T-helper 2 cell treated with Interferon-gamma antibody and Interleukin-4, amounts not matched to agents 5 μg/mL and 100 μg/mL, for 36 hours (primary cell): ENCODE results near the gene FAM98C.
"Not testable (repeated sequence)": the region's sequence is repeated elsewhere in the genome, so short reads cannot be mapped to it uniquely, and the experiment has no call there.

Experiments used
- DNase-seq: peaks from one replicate; pipeline ENCODE4 v3.0.0; 2021; ENCODE audit warnings: low spot score
- H3K27ac Mint-ChIP-seq: one replicate; pipeline ENCODE4 v1.8.0; 2021; ENCODE audit warnings: mild to moderate bottlenecking, mixed read lengths
- H3K27me3 Mint-ChIP-seq: one replicate; pipeline ENCODE4 v1.8.0; 2021; ENCODE audit warnings: low read depth, mixed read lengths
- H3K36me3 Mint-ChIP-seq: one replicate; pipeline ENCODE4 v1.8.0; 2021; ENCODE audit warnings: low read depth, mixed read lengths
- H3K4me1 Mint-ChIP-seq: one replicate; pipeline ENCODE4 v1.8.0; 2021; ENCODE audit warnings: low read depth, mixed read lengths
- H3K4me3 Mint-ChIP-seq: one replicate; pipeline ENCODE4 v1.8.0; 2022; ENCODE audit warnings: mild to moderate bottlenecking, moderate library complexity, mixed read lengths
- H3K9me3 Mint-ChIP-seq: one replicate; pipeline ENCODE4 v1.8.0; 2021; ENCODE audit warnings: mixed read lengths

FAM98C gene

DNA sequence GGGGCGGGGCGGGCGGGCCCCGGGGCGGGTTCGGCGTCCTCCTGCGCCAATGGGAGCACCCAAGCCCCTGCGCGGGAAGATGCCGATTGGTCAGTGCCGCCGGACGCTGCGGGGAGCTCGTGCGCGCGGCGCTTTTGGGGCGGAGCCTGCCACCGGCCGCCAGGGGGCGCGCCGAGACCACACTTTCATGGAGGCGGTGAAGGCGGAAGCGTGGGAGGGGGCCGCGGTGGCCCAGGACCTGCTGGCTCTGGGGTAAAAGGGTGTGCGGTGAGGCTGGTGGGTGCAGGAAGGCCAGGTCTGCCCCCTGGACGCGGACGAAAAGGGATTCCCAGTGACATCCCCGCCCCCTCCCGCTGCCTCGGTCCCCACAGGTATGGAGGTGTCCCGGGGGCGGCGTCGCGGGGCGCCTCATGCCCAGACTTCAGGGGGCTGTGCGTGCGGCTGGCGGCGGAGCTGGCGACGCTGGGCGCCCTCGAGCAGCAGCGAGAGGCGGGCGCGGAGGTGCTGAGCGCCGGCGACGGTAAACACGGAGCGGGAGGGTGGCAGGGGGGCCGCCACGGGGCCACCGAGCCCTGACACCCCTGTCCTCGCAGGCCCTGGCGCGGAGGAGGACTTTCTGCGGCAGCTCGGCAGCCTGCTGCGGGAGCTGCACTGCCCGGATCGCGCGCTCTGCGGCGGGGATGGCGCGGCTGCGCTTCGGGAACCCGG lies at the start of gene FAM98C:
Gene FAM98C, plus strand, starts transcription at position 127 of the 708 bp plus-strand sequence. Its CDS starts 61 bp downstream, at position 188.
- peak within 1 kb of the TSS; percentile 89 for H3K4me3 Mint-ChIP-seq

DNA sequence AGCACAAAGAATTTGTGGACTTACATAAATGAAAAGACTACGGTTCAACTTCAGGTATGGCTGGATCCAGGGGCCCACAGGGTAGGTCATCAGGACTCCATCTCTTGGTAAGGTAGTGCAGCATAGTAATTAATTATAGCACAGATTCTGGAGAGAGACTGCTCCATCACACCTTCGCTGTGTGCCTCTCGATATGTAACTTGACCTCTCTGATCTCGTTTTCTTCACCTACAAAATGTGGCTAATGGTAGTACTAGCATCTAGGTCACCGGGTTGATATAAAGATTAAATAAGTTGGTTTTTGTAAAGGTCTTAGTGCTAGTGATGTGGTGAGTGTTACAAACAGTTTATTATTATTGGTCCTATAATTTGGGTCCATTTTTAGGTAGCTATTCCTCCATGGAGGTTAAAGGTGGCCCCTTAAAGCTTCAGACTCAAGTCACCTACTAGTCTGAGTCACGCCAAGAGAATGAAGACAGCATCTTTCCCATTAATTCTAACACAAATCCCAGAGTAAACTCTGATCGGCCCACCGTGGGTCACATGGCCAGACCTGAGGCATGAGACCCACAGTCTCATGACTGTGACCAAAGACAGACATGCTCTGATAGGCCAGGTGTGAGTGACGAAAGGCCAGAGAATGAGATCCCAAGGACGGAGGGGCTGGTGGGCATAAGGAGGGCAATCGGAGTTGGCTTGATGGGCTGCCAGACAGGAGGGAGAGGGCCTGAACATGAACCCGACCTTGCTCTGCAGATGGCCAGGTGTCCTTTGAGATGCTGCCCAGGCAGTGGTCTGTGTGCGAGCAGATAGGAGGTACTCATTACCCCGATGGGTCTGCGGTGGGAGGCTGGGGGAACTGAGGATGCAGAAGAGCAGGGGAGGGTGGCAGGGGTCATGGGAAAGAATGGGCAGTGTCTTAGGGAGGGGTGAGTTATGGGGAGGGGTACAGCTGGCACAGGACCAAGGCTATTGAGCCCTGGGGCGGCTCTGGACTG lies 46.9 kb upstream of the FAM98C start:
- Mint-ChIP-seq H3K27me3 (peaks cover 33% of the 10 kb centered on the region), H3K27ac (no peak overlapping the region), H3K36me3 (no peaks in the 10 kb centered on the region), H3K9me3 (no peaks in the 10 kb centered on the region), H3K4me1 (peaks cover 7% of the 10 kb centered on the region), H3K4me3 (no peak overlapping the region)
- DNase-seq: no peak

More for the DNA sequence above, at the start of gene FAM98C:
- H3K27ac Mint-ChIP-seq: peak within 1 kb of the TSS; percentile 97
- H3K9me3 Mint-ChIP-seq: no peaks in the 10 kb centered on the region
- peaks cover 12% of the 10 kb centered on the region for H3K4me1 Mint-ChIP-seq
- peaks cover 11% of the 10 kb centered on the region for H3K36me3 Mint-ChIP-seq
- H3K27me3 Mint-ChIP-seq: peaks cover 3% of the 10 kb centered on the region
- DNase-seq: peak; percentile 98

DNA sequence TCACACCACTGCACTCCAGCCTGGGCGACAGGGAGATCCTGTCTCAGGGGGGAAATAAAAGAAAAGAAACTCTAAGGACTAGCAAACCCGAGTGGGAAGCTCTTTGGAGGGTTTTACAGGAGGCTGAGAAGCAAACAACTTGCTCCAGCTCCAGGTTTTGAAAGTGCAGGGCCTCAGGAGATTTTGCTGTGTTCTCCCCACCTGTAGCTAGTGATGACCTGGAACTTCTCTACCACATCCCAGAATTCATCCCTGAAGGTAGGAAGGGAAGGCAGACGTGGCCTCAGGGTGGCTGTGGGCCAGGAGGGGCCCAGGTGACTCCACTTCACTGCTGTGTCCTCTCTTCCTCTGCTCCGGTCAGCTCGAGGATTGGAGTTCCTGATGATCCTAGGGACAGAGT lies 44.8 kb upstream of the FAM98C start:
- H3K4me3 Mint-ChIP-seq: no peak overlapping the region
- no peak for DNase-seq
- no peak overlapping the region for H3K27ac Mint-ChIP-seq
- no peaks in the 10 kb centered on the region for H3K36me3 Mint-ChIP-seq
- H3K4me1 Mint-ChIP-seq: peaks cover 12% of the 10 kb centered on the region
- H3K27me3 Mint-ChIP-seq: peaks cover 41% of the 10 kb centered on the region
- no peaks in the 10 kb centered on the region for H3K9me3 Mint-ChIP-seq

DNA sequence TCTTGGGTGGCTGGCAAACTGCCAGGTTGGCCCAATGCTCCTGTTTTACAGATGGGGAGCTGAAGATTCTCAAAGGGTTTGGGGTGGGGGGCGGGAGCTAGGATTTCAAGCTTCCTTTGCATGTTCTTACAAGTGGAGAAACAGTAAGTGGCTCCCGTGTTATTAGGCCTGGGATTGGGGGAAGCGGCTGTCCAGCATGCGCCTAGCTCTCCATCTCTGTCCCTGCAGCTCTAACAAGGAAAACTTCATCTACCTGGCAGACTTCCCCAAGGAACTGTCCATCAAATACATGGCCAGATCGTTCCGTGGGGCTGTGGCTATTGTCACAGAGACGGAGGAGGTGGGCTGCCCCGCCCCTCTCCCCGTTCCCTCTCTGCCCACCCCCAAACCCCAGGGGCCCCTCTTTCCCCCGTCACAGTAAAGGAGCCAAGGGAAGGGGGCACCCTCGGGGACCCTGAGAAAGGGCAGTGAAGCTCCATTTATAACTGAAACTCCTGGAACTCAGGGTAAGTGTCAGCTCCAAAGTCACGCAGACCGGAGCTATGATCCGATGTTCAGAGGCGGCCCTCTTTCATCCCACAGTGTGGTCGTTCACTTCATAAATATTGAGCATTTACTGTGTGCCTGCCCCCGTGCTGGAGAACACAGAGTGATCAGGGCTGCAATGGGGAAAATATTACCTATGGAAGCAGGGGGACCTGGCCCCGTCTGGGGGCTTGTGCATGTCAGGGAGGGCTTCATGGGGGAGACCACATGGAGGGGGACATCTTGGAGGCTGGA lies 43.5 kb upstream of the FAM98C start:
- Mint-ChIP-seq H3K4me3 (peak overlapping the region; percentile 4), H3K36me3 (no peaks in the 10 kb centered on the region), H3K9me3 (no peaks in the 10 kb centered on the region)

DNA sequence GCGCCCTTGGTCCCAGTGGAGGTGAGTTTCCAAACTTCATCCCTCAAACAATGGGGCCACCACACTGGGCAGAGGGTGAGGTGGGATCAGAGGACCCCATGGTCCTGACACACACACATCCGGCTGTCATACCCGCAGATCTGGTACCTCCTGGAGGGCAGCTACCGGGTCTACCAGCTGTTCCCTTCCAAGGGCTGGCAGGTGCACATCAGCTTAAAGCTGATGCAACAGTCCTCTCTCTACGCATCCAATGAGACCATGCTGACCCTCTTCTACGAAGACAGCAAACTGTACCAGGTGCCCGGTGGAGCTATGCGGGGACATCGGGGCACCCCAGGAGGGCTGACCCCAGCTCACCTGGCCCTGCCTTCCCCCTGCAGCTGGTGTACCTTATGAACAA lies 42.5 kb upstream of the FAM98C start:
- Mint-ChIP-seq H3K36me3 (no peaks in the 10 kb centered on the region), H3K9me3 (no peaks in the 10 kb centered on the region), H3K27ac (no peak overlapping the region), H3K4me3 (peak overlapping the region; percentile 93), H3K4me1 (peaks cover 12% of the 10 kb centered on the region), H3K27me3 (peaks cover 41% of the 10 kb centered on the region)
- DNase-seq: no peak

More for the DNA sequence above, 43.5 kb upstream of the FAM98C start:
- Mint-ChIP-seq H3K4me1 (peaks cover 12% of the 10 kb centered on the region), H3K27me3 (peaks cover 41% of the 10 kb centered on the region), H3K27ac (no peak overlapping the region)
- DNase-seq: no peak

DNA sequence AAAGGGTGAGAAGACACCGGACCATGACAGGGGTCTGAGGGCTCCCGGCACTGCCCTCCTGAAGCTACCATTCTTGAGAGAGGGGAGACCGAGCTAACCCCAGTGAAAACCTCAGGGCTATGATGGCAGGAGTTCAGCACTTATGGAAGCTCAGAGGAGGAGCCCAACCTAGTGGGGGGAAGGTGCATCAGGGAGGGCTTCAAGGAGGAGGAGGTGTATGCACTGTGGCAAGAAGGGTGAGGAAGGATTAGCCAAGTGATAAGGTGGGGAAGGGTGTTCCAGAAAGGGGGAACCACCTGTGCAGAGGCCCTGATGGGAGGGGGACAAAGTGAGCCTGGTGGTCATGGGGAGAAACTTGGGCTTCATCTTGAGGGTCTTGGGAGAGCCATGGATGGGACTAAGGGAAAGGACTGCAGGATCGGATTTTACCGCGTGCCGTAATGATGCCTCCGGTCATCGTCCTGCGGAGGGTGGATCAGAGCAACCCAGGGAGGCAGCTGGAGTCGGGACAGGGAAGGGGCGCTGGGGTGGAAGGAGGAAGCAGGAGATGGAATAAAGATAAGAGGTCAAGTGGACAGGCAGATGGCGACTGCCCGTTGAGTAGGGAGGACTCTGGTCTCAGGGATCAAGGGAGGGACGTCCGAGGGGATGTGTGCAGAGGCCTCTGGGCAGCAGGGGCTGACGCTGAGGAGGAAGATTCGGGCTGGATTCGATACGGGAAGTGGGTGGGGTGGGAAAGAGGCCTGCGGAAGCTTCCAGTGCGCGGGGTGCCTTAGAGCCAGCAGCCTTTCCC lies 41.9 kb upstream of the FAM98C start:
- peak overlapping the region; percentile 28 for H3K27ac Mint-ChIP-seq
- no peak for DNase-seq
- H3K4me3 Mint-ChIP-seq: peak overlapping the region; percentile 93
- peaks cover 41% of the 10 kb centered on the region for H3K27me3 Mint-ChIP-seq
- H3K9me3 Mint-ChIP-seq: no peaks in the 10 kb centered on the region
- H3K36me3 Mint-ChIP-seq: no peaks in the 10 kb centered on the region
- peaks cover 12% of the 10 kb centered on the region for H3K4me1 Mint-ChIP-seq

DNA sequence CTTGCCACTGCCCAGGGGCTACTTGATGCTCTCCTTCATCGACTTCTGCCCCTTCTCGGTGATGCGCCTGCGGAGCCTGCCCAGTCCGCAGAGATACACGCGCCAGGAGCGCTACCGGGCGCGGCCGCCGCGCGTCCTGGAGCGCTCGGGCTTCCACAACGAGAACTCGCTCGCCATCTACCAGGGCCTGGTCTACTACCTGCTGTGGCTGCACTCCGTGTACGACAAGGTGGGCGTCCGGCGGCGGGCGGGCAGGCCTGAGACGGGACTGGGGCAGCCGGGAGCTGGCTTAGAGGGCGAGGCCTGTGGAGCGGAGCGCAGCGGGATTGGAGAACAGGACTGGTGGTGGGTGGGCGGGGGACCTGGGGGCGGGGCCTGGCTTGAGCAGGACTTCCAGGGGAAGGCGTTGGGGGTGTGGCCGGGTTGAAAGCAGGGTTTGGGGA lies 41.2 kb upstream of the FAM98C start:
- H3K36me3 Mint-ChIP-seq: no peaks in the 10 kb centered on the region
- peak overlapping the region; percentile 81 for H3K27ac Mint-ChIP-seq
- peak; percentile 79 for DNase-seq

DNA sequence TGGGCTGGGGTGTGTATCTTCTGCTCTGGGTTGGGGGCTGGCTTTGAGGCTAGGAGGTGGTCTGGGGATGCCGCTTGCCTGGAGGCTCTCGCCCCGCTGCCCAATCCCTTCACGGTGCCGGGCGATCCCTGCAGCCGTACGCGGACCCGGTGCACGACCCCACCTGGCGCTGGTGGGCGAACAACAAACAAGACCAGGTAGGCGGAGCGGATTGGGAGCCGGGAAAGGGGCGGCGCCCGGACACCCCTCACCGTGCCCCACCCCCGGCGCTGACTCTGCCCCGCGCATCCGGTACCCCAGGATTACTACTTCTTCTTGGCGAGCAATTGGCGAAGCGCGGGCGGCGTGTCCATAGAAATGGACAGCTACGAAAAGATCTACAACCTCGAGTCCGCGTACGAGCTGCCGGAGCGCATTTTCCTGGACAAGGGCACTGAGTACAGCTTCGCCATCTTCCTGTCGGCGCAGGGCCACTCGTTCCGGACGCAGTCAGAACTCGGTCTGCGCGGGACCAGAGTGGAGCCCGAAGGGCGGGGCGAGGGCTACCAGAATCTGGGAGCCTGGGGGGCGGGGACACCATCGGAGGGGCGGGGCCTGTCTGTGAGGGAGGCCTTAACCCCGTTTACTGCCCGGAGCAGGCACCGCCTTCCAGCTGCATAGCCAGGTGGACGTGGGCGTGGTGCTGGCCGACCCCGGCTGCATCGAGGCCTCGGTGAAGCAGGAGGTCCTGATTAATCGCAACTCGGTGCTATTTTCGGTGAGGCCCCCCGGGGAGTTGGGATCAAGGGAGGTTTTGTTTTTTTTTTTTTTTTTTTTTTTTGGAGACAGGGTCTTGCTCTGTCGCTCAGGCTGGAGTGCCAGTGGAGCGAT lies 40.6 kb upstream of the FAM98C start:
- Mint-ChIP-seq H3K27ac (peak overlapping the region; percentile 81), H3K4me3 (peak overlapping the region; percentile 93), H3K4me1 (peaks cover 12% of the 10 kb centered on the region), H3K36me3 (no peaks in the 10 kb centered on the region), H3K9me3 (no peaks in the 10 kb centered on the region), H3K27me3 (peaks cover 38% of the 10 kb centered on the region)
- DNase-seq: peak; percentile 84

More for the DNA sequence above, 41.2 kb upstream of the FAM98C start:
- H3K4me3 Mint-ChIP-seq: peak overlapping the region; percentile 93
- H3K27me3 Mint-ChIP-seq: peaks cover 38% of the 10 kb centered on the region
- H3K9me3 Mint-ChIP-seq: no peaks in the 10 kb centered on the region
- peaks cover 12% of the 10 kb centered on the region for H3K4me1 Mint-ChIP-seq

DNA sequence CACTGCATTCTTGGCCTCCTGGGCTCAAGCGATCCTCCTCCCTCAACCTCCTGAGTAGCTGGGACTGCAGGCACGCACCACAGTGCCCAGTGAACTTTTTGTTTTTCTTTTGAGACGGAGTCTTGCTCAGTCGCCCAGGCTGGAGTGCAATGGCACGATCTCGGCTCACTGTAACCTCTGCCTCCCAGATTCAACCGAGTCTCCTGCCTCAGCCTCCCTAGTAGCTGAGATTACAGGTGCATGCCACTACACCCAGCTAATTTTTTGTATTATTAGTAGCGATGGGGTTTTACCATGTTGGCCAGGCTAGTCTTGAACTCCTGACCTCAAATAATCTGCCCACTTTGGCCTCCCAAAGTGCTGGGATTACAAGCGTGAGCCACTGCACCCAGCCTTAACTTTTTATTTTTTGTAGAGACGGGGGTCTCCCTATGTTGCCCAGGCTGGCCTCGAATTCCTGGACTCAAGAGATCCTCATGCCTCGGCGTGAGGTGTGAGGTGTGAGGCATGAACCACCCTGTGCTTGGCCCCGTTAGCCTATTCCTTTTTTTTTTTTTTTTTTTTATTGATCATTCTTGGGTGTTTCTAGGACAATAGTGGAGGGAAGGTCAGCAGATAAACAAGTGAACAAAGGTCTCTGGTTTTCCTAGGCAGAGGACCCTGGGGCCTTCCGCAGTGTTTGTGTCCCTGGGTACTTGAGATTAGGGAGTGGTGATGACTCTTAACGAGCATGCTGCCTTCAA lies 39.8 kb upstream of the FAM98C start:
- Mint-ChIP-seq H3K4me3 (peak overlapping the region; percentile 93), H3K4me1 (peaks cover 12% of the 10 kb centered on the region), H3K27me3 (peaks cover 32% of the 10 kb centered on the region)
- H3K9me3 Mint-ChIP-seq, H3K36me3 Mint-ChIP-seq, H3K27ac Mint-ChIP-seq, DNase-seq: not testable (repeated sequence)

DNA sequence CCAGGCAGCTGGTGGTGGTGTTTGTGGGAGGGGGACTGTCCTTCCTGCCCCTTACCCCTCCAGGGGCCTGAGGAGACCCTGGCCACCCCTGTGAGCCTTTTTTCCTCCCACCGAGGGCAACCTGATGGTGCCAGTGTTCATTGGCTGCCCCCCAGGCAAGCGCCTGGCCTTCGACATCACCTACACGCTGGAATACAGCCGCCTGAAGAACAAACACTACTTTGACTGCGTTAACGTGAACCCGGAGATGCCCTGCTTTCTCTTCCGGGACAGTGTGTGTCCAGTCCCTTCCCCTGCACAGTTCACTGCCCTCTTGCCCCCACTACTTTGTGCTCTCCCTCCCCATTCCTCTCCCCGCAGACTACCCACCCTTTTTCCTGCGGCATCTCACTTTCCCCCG lies 35.9 kb upstream of the FAM98C start:
- Mint-ChIP-seq H3K4me1 (peaks cover 1% of the 10 kb centered on the region), H3K27me3 (peaks cover 8% of the 10 kb centered on the region), H3K9me3 (no peaks in the 10 kb centered on the region), H3K27ac (no peak overlapping the region), H3K36me3 (no peaks in the 10 kb centered on the region), H3K4me3 (no peak overlapping the region)
- no peak for DNase-seq

DNA sequence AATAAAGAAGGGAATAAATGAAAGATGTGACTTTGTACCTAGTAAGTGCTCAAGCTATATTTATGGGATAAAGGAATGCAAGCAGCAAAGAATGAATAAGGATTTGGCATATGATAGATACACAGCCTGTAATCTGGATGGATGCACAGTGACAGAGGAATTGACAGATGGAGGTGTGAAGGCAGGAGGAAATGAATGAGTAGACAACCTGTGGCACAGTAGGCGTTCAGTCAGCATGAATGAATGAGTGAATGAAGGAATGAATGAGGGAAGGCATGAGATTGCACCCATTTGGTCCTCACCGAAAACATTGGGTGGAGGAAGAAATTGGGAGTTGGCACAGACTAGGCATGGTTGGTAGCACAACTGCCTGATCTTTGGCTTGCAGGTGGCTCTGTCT lies 33.3 kb upstream of the FAM98C start:
- no peaks in the 10 kb centered on the region for H3K9me3 Mint-ChIP-seq
- peaks cover 8% of the 10 kb centered on the region for H3K27me3 Mint-ChIP-seq
- H3K36me3 Mint-ChIP-seq: peaks cover under 1% of the 10 kb centered on the region
- H3K27ac Mint-ChIP-seq: no peak overlapping the region
- H3K4me3 Mint-ChIP-seq: no peak overlapping the region
- peaks cover 1% of the 10 kb centered on the region for H3K4me1 Mint-ChIP-seq
- no peak for DNase-seq

DNA sequence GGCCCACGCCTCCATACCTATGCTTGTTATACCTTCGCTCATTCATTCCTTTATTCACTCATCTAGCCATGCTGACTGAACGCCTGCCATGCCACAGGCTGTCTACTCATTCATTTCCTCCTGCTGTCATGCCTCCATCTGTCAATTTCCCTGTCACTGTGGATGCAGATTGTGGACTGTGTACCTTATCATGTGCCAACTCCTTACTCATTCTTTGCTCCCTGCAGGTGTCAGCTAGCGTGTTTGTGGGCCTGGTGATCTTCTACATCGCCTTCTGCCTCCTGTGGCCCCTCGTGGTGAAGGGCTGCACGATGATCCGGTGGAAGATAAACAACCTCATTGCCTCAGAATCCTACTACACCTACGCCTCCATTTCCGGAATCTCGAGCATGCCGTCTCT lies 32.6 kb upstream of the FAM98C start:
- Mint-ChIP-seq H3K4me1 (peaks cover 4% of the 10 kb centered on the region), H3K27me3 (peaks cover 8% of the 10 kb centered on the region), H3K4me3 (no peak overlapping the region), H3K27ac (no peak overlapping the region), H3K36me3 (peaks cover 7% of the 10 kb centered on the region), H3K9me3 (no peaks in the 10 kb centered on the region)
- DNase-seq: no peak
